ENCODE data around the gene ASGR2. TPM values are rescaled to one million over a fixed set of nuclear protein-coding genes. Genes with fewer than 3 reads are reported as not detected.
"Not testable (repeated sequence)": the region's sequence is repeated elsewhere in the genome, so short reads cannot be mapped to it uniquely, and the experiment has no call there.

The ASGR2 gene
- total RNA-seq, 1 experiment from 2014 or later, result 0.13 TPM

DNA sequence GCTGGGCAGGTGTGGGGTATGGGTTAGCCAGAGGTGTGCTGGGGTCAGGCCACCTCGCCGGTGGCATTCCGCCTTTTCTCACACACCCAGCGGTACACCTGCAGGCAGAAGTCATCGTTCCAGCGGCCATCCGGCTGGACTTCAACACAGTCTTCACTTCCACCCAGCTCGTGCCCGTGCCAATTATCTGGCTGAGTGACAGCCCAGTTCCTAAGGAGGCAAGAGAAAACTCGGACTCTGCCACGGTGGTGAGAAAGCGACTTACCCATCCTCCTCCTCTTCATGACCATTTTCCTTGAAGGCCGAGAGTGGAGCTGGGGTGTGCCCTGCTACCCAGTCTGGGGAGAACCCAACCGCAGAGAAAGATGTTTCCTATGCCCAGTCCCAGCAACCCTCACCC is 13.1 kb downstream of the ASGR2 start (continued):
- TF ChIP-seq, protein P1, sequence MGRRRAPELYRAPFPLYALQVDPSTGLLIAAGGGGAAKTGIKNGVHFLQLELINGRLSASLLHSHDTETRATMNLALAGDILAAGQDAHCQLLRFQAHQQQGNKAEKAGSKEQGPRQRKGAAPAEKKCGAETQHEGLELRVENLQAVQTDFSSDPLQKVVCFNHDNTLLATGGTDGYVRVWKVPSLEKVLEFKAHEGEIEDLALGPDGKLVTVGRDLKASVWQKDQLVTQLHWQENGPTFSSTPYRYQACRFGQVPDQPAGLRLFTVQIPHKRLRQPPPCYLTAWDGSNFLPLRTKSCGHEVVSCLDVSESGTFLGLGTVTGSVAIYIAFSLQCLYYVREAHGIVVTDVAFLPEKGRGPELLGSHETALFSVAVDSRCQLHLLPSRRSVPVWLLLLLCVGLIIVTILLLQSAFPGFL (CRISPR knock-in tag; IDR thresholded peaks at IDR 0.05; ENCODE audit: borderline replicate concordance), result no peak
- TF ChIP-seq, protein P2, sequence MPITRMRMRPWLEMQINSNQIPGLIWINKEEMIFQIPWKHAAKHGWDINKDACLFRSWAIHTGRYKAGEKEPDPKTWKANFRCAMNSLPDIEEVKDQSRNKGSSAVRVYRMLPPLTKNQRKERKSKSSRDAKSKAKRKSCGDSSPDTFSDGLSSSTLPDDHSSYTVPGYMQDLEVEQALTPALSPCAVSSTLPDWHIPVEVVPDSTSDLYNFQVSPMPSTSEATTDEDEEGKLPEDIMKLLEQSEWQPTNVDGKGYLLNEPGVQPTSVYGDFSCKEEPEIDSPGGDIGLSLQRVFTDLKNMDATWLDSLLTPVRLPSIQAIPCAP (CRISPR knock-in tag; IDR thresholded peaks at IDR 0.05), result no peak
- TF ChIP-seq MYBL2 (CRISPR knock-in tag; IDR thresholded peaks at IDR 0.05) (no peak), TEAD4 (CRISPR knock-in tag; IDR thresholded peaks at IDR 0.05) (no peak), ZNF232 (CRISPR knock-in tag; IDR thresholded peaks at IDR 0.05) (no peak), TEAD1 (CRISPR knock-in tag; IDR thresholded peaks at IDR 0.05) (no peak)

DNA sequence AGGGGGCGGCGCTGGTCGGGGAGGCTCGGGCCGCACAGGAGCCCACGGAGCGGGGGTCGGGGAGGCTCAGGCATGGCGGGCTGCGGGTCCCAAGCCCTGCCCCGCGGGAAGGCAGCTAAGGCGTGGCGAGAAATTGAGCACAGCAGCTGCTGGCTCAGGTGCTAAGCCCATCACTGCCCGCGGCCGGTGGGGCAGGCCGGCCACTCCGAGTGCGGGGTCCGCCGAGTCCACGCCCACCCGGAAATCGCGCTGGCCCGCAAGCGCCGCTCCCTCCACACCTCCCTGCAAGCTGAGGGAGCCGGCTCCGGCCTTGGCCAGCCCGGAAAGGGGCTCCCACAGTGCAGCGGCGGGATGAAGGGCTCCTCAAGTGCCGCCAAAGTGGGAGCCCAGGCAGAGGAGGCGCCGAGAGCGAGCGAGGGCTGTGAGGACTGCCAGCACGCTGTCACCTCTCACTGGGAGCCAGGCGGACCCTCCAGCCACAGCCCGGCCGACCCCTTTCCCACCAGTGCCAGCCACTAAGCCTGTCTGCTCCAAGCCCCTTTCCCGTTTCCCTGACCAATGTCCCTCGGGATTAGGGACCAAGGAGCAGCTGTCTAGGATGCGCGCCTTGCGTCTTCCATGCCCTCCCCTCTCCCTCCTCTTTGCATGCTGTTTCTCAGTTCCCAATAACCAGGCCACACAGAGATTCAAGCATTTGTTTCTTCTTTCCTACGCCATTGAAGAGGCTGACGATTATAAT is 13.8 kb downstream of the ASGR2 start:
- CTCF ChIA-PET, result interaction anchor here (0.6 to 2.2 kb wide), 6 partner anchors 36 to 76 kb away, joined by 3 to 9 read pairs (median 6); no protein-coding TSS in a partner anchor
- not testable (repeated sequence) for H3K4me1 Mint-ChIP-seq; H3K9me3 Mint-ChIP-seq; DNase-seq (ENCODE audit: low spot score); H3K27ac Mint-ChIP-seq; ATAC-seq; H3K36me3 Mint-ChIP-seq
- Mint-ChIP-seq H3K27me3 (ENCODE audit: low read depth) (peaks cover 29% of the 10 kb centered on the region), H3K4me3 (peak overlapping the region; percentile 38)
- POLR2A ChIA-PET, result interaction anchor here (0.5 to 0.8 kb wide), 2 partner anchors 16 to 32 kb away, joined by 3 to 4 read pairs; no protein-coding TSS in a partner anchor

DNA sequence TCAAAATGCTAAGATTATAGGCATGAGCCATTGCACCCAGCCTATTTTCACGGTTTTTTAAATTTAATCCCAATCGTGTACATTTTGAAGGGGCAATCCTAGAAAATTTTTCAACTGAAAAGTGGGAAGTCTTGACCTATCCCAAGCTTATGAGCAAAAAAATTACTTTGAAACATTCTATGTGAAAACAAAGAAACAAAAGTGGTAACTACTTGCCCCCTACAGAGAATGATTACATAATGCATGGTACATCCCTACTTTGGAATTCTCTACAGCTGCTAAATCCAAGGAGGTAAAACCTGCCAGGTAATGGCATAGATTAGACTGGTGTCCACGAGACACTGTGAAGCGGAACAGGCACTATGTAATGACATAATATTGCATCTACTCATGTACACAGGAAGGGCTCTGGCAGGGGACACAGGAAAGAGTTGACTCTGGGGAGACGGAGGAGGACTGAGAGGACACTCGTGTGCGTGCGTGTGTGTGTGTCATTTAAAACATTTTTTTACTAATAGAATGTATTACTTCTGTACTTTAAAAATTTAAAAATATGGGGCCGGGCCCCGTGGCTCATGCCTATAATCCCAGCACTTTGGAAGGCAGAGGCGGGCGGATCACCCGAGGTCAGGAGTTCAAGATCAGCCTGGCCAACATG is 15.7 kb downstream of the ASGR2 start:
- POLR2A ChIA-PET, result no interaction called here
- no peaks in the 10 kb centered on the region for H3K36me3 Mint-ChIP-seq
- CTCF ChIA-PET, result interaction anchor here (1.0 kb wide), 1 partner anchor 34 kb away, joined by 8 read pairs; no protein-coding TSS in a partner anchor
- peaks cover 8% of the 10 kb centered on the region; the same call in 1 of the 2 replicates for H3K9me3 Mint-ChIP-seq
- H3K27me3 Mint-ChIP-seq (ENCODE audit: low read depth), result peaks cover 33% of the 10 kb centered on the region
- H3K27ac Mint-ChIP-seq, result no peak overlapping the region
- H3K4me3 Mint-ChIP-seq, result no peak overlapping the region
- no peak for ATAC-seq
- TF ChIP-seq TEAD4 (CRISPR knock-in tag; IDR thresholded peaks at IDR 0.05) (no peak), JUN (CRISPR knock-in tag; IDR thresholded peaks at IDR 0.05) (no peak), ZNF423 (CRISPR knock-in tag; IDR thresholded peaks at IDR 0.05) (no peak), GTF2I (CRISPR knock-in tag; conservative IDR thresholded peaks at IDR 0.05) (no peak), ZNF219 (CRISPR knock-in tag; IDR thresholded peaks at IDR 0.05; ENCODE audit: borderline replicate concordance) (no peak), SMAD3 (CRISPR knock-in tag; IDR thresholded peaks at IDR 0.05; ENCODE audit: borderline replicate concordance) (no peak), NR1H2 (CRISPR knock-in tag; IDR thresholded peaks at IDR 0.05) (no peak), ZNF138 (CRISPR knock-in tag; conservative IDR thresholded peaks at IDR 0.05) (no peak)
- no peak for DNase-seq (ENCODE audit: low spot score)
- peaks cover 5% of the 10 kb centered on the region; the same call in 1 of the 2 replicates for H3K4me1 Mint-ChIP-seq

DNA sequence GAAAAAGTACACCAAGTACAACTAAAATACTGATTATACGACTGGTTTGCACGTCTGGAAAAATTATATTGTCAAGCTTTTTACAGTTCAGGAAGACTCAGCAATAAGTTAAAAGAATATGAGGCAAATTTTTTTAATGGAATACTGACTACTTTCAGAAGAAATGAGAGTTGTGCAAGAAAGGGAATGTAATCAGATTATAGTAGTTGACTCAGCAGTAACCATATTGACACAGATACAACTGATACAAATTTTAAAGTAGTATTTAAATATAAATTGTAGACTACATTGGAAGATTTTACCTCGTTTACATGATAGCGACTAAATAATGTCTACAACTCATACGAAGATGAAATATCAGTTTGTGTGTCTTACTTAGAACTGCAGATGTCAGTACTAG is 16.7 kb downstream of the ASGR2 start:
- TF ChIP-seq, protein P1 (CRISPR knock-in tag; IDR thresholded peaks at IDR 0.05; ENCODE audit: borderline replicate concordance), result no peak
- TF ChIP-seq KAT7 (CRISPR knock-in tag; IDR thresholded peaks at IDR 0.05; ENCODE audit: borderline replicate concordance), result no peak
- TF ChIP-seq MXD4 (CRISPR knock-in tag; IDR thresholded peaks at IDR 0.05; ENCODE audit: borderline replicate concordance), result no peak
- no peak for TF ChIP-seq JAZF1 (CRISPR knock-in tag; IDR thresholded peaks at IDR 0.05)
- no peak for TF ChIP-seq SOX15 (CRISPR knock-in tag; IDR thresholded peaks at IDR 0.05)
- no peak for TF ChIP-seq ZNF121 (CRISPR knock-in tag; IDR thresholded peaks at IDR 0.05)
- TF ChIP-seq ZNF138 (CRISPR knock-in tag; conservative IDR thresholded peaks at IDR 0.05), result no peak
- no peak for TF ChIP-seq RELA (CRISPR knock-in tag; IDR thresholded peaks at IDR 0.05; ENCODE audit: borderline replicate concordance)
- TF ChIP-seq TEAD4 (CRISPR knock-in tag; IDR thresholded peaks at IDR 0.05), result no peak
- no peak for TF ChIP-seq NR1H2 (CRISPR knock-in tag; IDR thresholded peaks at IDR 0.05)
- no peak for TF ChIP-seq ATF1 (CRISPR knock-in tag; IDR thresholded peaks at IDR 0.05)
- TF ChIP-seq HMGA2 (CRISPR knock-in tag; IDR thresholded peaks at IDR 0.05), result no peak
- no peak for TF ChIP-seq GRHL2 (CRISPR knock-in tag; IDR thresholded peaks at IDR 0.05; ENCODE audit: insufficient replicate concordance, severe bottlenecking)
- TF ChIP-seq GABPB1 (CRISPR knock-in tag; IDR thresholded peaks at IDR 0.05), result no peak
- TF ChIP-seq, protein P3, sequence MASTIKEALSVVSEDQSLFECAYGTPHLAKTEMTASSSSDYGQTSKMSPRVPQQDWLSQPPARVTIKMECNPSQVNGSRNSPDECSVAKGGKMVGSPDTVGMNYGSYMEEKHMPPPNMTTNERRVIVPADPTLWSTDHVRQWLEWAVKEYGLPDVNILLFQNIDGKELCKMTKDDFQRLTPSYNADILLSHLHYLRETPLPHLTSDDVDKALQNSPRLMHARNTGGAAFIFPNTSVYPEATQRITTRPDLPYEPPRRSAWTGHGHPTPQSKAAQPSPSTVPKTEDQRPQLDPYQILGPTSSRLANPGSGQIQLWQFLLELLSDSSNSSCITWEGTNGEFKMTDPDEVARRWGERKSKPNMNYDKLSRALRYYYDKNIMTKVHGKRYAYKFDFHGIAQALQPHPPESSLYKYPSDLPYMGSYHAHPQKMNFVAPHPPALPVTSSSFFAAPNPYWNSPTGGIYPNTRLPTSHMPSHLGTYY (CRISPR knock-in tag; IDR thresholded peaks at IDR 0.05), result no peak
- H3K4me1 Mint-ChIP-seq, result peaks cover 5% of the 10 kb centered on the region; the same call in 1 of the 2 replicates
- ATAC-seq (no peak), DNase-seq (ENCODE audit: low spot score) (no peak)
- peaks cover 29% of the 10 kb centered on the region for H3K27me3 Mint-ChIP-seq (ENCODE audit: low read depth)
- H3K9me3 Mint-ChIP-seq, result peaks cover 8% of the 10 kb centered on the region; the same call in 1 of the 2 replicates
- POLR2A ChIA-PET, result interaction anchor here (0.6 kb wide), 1 partner anchor 17 kb away, joined by 3 read pairs; the partner anchor contains the start of gene ASGR2
- H3K27ac Mint-ChIP-seq, result no peak overlapping the region
- H3K36me3 Mint-ChIP-seq, result no peaks in the 10 kb centered on the region
- CTCF ChIA-PET, result interaction anchor here (1.0 kb wide), 1 partner anchor 35 kb away, joined by 8 read pairs; no protein-coding TSS in a partner anchor
- no peak overlapping the region for H3K4me3 Mint-ChIP-seq

Measured in WTC11 (cell line).